Measurements from ENCODE around the gene BTRC. TPM values are rescaled to one million over a fixed set of nuclear protein-coding genes. Genes with fewer than 3 reads are reported as not detected.
"Not testable (repeated sequence)": the region's sequence is repeated elsewhere in the genome, so short reads cannot be mapped to it uniquely, and the experiment has no call there.

The BTRC gene
- total RNA-seq, 1 donor from 2014 or later = 38.4 TPM

GRCh38 chr10:101379663-101380352 lies 25.8 kb downstream of the BTRC start:
- Mint-ChIP-seq H3K4me1 (peaks cover 17% of the 10 kb centered on the region), H3K4me3 (no peak overlapping the region), H3K9me3 (no peaks in the 10 kb centered on the region), H3K27me3 (ENCODE audit: low read depth) (no peaks in the 10 kb centered on the region), H3K27ac (no peak overlapping the region), H3K36me3 (peaks cover 10% of the 10 kb centered on the region)
- DNase-seq (ENCODE audit: low spot score in 2 of 2, unreplicated experiment in 2 of 2) = no peak
- TF ChIP-seq, protein P1, sequence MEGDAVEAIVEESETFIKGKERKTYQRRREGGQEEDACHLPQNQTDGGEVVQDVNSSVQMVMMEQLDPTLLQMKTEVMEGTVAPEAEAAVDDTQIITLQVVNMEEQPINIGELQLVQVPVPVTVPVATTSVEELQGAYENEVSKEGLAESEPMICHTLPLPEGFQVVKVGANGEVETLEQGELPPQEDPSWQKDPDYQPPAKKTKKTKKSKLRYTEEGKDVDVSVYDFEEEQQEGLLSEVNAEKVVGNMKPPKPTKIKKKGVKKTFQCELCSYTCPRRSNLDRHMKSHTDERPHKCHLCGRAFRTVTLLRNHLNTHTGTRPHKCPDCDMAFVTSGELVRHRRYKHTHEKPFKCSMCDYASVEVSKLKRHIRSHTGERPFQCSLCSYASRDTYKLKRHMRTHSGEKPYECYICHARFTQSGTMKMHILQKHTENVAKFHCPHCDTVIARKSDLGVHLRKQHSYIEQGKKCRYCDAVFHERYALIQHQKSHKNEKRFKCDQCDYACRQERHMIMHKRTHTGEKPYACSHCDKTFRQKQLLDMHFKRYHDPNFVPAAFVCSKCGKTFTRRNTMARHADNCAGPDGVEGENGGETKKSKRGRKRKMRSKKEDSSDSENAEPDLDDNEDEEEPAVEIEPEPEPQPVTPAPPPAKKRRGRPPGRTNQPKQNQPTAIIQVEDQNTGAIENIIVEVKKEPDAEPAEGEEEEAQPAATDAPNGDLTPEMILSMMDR (IDR thresholded peaks at IDR 0.05; ENCODE audit: unreplicated experiment) = no peak

GRCh38 chr10:101380353-101381017 lies 26.5 kb downstream of the BTRC start:
- Mint-ChIP-seq H3K27me3 (ENCODE audit: low read depth) (no peaks in the 10 kb centered on the region), H3K27ac (no peak overlapping the region), H3K9me3 (no peaks in the 10 kb centered on the region), H3K4me1 (peaks cover 17% of the 10 kb centered on the region), H3K36me3 (peaks cover 7% of the 10 kb centered on the region), H3K4me3 (no peak overlapping the region)
- TF ChIP-seq, protein P1 (IDR thresholded peaks at IDR 0.05; ENCODE audit: unreplicated experiment) = no peak
- DNase-seq (ENCODE audit: low spot score in 2 of 2, unreplicated experiment in 2 of 2) = no peak

DNA sequence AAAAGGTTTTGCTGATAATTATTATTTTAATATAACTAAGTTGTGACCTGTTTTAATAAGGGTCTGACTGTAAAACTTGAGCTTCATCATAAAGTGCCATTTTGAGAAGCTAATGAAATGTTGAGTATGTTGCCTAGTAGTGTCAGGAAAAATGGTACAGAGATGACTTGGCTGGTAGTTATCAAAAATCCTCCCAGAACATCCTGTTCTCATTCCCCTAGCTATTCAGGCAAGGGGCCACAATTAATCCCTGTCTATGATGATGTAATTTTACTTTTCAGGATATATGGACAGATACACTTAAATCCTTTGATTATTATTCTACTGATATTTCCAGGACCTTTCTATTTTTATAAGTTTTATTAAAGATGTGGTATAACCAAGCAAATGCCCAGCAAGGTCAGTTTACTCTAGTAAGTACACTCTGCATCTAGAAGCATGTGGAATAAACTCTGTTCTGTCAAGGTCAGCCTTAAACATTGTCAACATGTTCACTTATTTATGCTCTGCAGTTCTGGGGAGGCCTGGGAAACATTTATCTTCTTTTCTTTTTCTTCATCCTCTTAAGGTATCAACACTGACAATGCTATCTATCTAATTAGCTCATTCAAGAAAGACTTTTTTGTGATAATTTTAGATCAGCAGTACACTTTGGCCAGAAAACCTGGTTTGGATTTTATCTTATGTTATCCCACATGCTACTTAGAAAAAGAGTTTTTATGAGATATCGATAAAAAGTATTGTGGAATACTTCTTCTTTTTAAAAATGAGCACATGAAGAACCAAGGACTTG lies 32.1 kb downstream of the BTRC start:
- Mint-ChIP-seq H3K4me1 (peaks cover 9% of the 10 kb centered on the region), H3K36me3 (no peaks in the 10 kb centered on the region), H3K4me3 (no peak overlapping the region), H3K9me3 (no peaks in the 10 kb centered on the region), H3K27me3 (ENCODE audit: low read depth) (no peaks in the 10 kb centered on the region), H3K27ac (peak overlapping the region; percentile 21)
- TF ChIP-seq, protein P1 (IDR thresholded peaks at IDR 0.05; ENCODE audit: unreplicated experiment) = no peak
- DNase-seq (ENCODE audit: low spot score in 2 of 2, unreplicated experiment in 2 of 2) = no peak

DNA sequence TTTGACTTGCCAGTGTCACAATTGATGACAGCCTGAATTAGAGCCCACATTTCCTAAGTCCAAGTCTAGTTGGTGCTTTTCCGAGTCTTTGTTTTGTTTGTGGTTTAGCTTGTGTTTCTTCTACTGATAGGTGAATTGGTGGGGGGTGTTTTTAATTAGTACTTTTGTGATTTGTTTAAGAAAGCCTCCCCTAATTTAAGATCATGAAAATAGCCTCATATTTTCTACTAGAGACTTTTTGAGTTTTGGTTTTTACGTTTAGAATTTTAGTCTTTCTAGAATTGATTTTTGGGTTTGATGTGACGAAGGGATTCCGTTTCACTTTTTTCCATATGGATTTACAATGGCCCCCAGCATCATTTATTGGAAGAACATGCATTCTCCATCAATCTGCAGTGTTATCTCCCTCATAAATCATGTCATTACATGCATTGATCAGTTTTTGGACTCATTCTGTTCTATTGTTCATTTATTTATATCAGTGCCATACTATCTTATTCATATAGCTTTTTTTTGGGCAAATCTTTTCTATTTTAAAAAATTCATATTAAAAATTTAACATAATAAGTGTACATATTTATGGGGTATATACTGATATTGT lies 32.8 kb downstream of the BTRC start:
- no peak overlapping the region for H3K27ac Mint-ChIP-seq
- TF ChIP-seq, protein P1 (IDR thresholded peaks at IDR 0.05; ENCODE audit: unreplicated experiment) = no peak
- no peak for DNase-seq (ENCODE audit: low spot score in 2 of 2, unreplicated experiment in 2 of 2)
- H3K27me3 Mint-ChIP-seq (ENCODE audit: low read depth) = no peaks in the 10 kb centered on the region
- H3K36me3 Mint-ChIP-seq = no peaks in the 10 kb centered on the region
- peaks cover 9% of the 10 kb centered on the region for H3K4me1 Mint-ChIP-seq
- no peaks in the 10 kb centered on the region for H3K9me3 Mint-ChIP-seq
- H3K4me3 Mint-ChIP-seq = no peak overlapping the region

GRCh38 chr10:101388676-101389276 lies 34.8 kb downstream of the BTRC start:
- Mint-ChIP-seq H3K4me3 (no peak overlapping the region), H3K4me1 (peaks cover 6% of the 10 kb centered on the region), H3K27me3 (ENCODE audit: low read depth) (no peaks in the 10 kb centered on the region), H3K9me3 (no peaks in the 10 kb centered on the region), H3K27ac (no peak overlapping the region), H3K36me3 (no peaks in the 10 kb centered on the region)
- TF ChIP-seq, protein P1 (IDR thresholded peaks at IDR 0.05; ENCODE audit: unreplicated experiment) = no peak
- DNase-seq (ENCODE audit: low spot score in 2 of 2, unreplicated experiment in 2 of 2) = no peak

- not testable (repeated sequence) for H3K4me1 Mint-ChIP-seq; DNase-seq (ENCODE audit: low spot score in 2 of 2, unreplicated experiment in 2 of 2); H3K36me3 Mint-ChIP-seq; H3K4me3 Mint-ChIP-seq; H3K9me3 Mint-ChIP-seq; H3K27me3 Mint-ChIP-seq (ENCODE audit: low read depth)
- H3K27ac Mint-ChIP-seq = peak overlapping the region; percentile 17
Observed at GRCh38 chr10:101389532-101389931, 35.6 kb downstream of the BTRC start.

All from mesothelial cell of epicardium (in vitro differentiated cells).